ENCODE measurements around the gene PMPCA. TPM values are rescaled to one million over a fixed set of nuclear protein-coding genes. Genes with fewer than 3 reads are reported as not detected.

The PMPCA gene
- total and polyA plus RNA-seq, 2 of the 8 experiments (the other 6 are each of a cell fraction or from before 2014, with no cell fraction given), result 60.0 to 88.2 TPM

DNA sequence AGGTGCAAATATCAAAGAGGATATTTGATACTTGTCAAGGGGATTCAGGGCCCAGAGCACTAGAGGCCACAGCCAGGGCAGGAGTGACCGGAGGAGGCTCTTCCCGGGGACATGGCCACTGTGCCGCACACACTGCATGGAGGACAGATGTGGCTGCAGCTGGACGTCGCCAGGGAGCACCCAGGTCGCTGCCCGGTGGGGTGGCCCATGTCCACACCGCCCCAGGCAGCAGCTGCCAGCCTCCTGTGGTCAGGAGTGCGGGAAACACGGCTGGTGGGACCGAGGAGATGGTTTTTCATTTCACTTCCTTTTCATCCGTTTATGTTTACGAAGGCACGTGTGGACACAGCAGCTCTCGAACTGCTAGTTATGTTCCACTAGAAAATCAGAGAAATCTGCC, 57.3 kb downstream of the PMPCA start:
- Histone ChIP-seq H4K91ac (replicated peaks; ENCODE audit: insufficient read length, low read length) (no peak overlapping the region), H3K79me2 (ENCODE audit: control insufficient read depth in 1 of 2, insufficient read depth in 2 of 2, low read length in 2 of 2) (peaks cover 0 to 25% of the 10 kb centered on the region in 2 experiments; a peak in 2 of 4 replicates), H3K36me3 (ENCODE audit: control insufficient read depth in 2 of 4, insufficient read depth in 4 of 4, low read length in 3 of 4) (peaks cover 46 to 80% (median 75%) of the 10 kb centered on the region in 4 experiments)

More for the DNA sequence above, 57.3 kb downstream of the PMPCA start:
- Histone ChIP-seq H3K14ac (ENCODE audit: insufficient read length) (no peak overlapping the region), H3K4me3 (ENCODE audit: extremely low read depth in 1 of 4, insufficient read depth in 2 of 4, low read depth in 3 of 4, low read length in 4 of 4) (no peak overlapping the region), H3K9me3 (ENCODE audit: insufficient read depth in 2 of 2, low read depth in 1 of 2, low read length in 1 of 2) (no peaks in the 10 kb centered on the region), H2BK15ac (ENCODE audit: low read length) (no peak overlapping the region), H2AFZ (ENCODE audit: low read length) (no peak overlapping the region), H3K9ac (replicated peaks in 1 of 4; ENCODE audit: extremely low read depth in 1 of 4, low read depth in 3 of 4, low read length in 3 of 4) (no peak overlapping the region), H3K56ac (replicated peaks; ENCODE audit: insufficient read length, low read depth, low read length) (no peak overlapping the region), H3K18ac (ENCODE audit: extremely low read depth, low read length) (no peak overlapping the region), H3K27me3 (replicated peaks in 1 of 4; ENCODE audit: control insufficient read depth in 3 of 4, extremely low read depth in 1 of 4, insufficient read depth in 3 of 4, low read length in 3 of 4) (no peaks in the 10 kb centered on the region), H2BK12ac (ENCODE audit: low read depth, low read length) (no peak overlapping the region), H3K27ac (ENCODE audit: low read depth, low read length) (no peak overlapping the region), H3K4me1 (replicated peaks in 1 of 4; ENCODE audit: control insufficient read depth in 3 of 4, insufficient read depth in 4 of 4, low read length in 3 of 4) (no peaks in the 10 kb centered on the region), H4K8ac (ENCODE audit: extremely low read depth, insufficient read depth, low read length) (no peak overlapping the region), H3K4ac (replicated peaks; ENCODE audit: insufficient read length, low read depth, low read length) (no peak overlapping the region), H2BK5ac (ENCODE audit: low read depth, low read length) (no peak overlapping the region), H3K79me1 (ENCODE audit: low read depth, low read length) (peaks cover 3% of the 10 kb centered on the region), H2BK20ac (ENCODE audit: low read length) (no peak overlapping the region), H2AK5ac (ENCODE audit: low read depth, low read length) (no peak overlapping the region), H2BK120ac (replicated peaks; ENCODE audit: low read depth, low read length) (no peak overlapping the region), H3K23me2 (ENCODE audit: low read depth, low read length) (no peaks in the 10 kb centered on the region), H4K20me1 (replicated peaks in 1 of 2; ENCODE audit: control insufficient read depth in 1 of 2, insufficient read depth in 2 of 2, low read length in 2 of 2) (peaks cover 11 to 34% of the 10 kb centered on the region in 2 experiments), H3K23ac (ENCODE audit: insufficient read length) (no peak overlapping the region), H3K4me2 (ENCODE audit: insufficient read depth in 1 of 2, low read depth in 2 of 2, low read length in 2 of 2) (no peak overlapping the region), H4K5ac (ENCODE audit: insufficient read length, low read depth, low read length) (no peak overlapping the region)
- POLR2A ChIA-PET (ENCODE audit: partially characterized antibody), result interaction anchor here (1.0 to 1.5 kb wide), 3 partner anchors 12 to 66 kb away, joined by 3 to 5 read pairs (median 4); no protein-coding TSS in a partner anchor
- TF ChIP-seq KDM1A (IDR thresholded peaks at IDR 0.05; ENCODE audit: borderline replicate concordance, low read length) (no peak), TAF7 (optimal IDR thresholded peaks at IDR 0.05; ENCODE audit: borderline replicate concordance, low read depth, low read length) (no peak), KDM4A (IDR thresholded peaks at IDR 0.05; ENCODE audit: low read depth, low read length, severe bottlenecking) (no peak), BACH1 (IDR thresholded peaks at IDR 0.05; ENCODE audit: low read length) (no peak), GABPA (IDR thresholded peaks at IDR 0.05; ENCODE audit: borderline replicate concordance, insufficient read depth, low read length) (no peak), EP300 (IDR thresholded peaks at IDR 0.05; ENCODE audit: borderline replicate concordance in 1 of 2, low read depth in 2 of 2, low read length in 2 of 2) (no peak), SP2 (IDR thresholded peaks at IDR 0.05; ENCODE audit: low read length) (no peak), TCF12 (IDR thresholded peaks at IDR 0.05; ENCODE audit: low read depth, low read length) (no peak), EGR1 (IDR thresholded peaks at IDR 0.05; ENCODE audit: borderline replicate concordance, low read depth, low read length) (no peak)
- CTCF ChIA-PET (ENCODE audit: partially characterized antibody), result no interaction called here
- WGBS, 2 experiments (ENCODE audit: extremely low coverage in 1 of 2, insufficient coverage in 1 of 2, insufficient read length in 1 of 2, insufficient replicate concordance in 2 of 2, low coverage in 1 of 2, low lambda C conversion rate in 2 of 2, missing lambda C conversion rate in 1 of 2), result 94% methylated on average over 15 of the region's 15 CpGs; no CpG with 5 or more reads in 1 of the 2 experiments
- FAIRE-seq, result no peak
- DNase-seq (ENCODE audit: low read depth in 1 of 2, low spot score in 2 of 2), result no peak

All from H1 (cell line).